HG03066 (cell line): ENCODE measurements around the gene PRKD1.
"Not testable (repeated sequence)": the region's sequence is repeated elsewhere in the genome, so short reads cannot be mapped to it uniquely, and the experiment has no call there.

Experiments
- ATAC-seq: cut with Tn5 transposase; IDR thresholded peaks from one replicate; pipeline ENCODE4 v1.9.1; 2021; ENCODE audit warnings: low read depth; ENCODE audit not compliant: unreplicated experiment

Gene PRKD1

GRCh38 chr14:29840369-29840892 is 87.2 kb downstream of the PRKD1 start:
- not testable (repeated sequence) for ATAC-seq

GRCh38 chr14:29839691-29840090 is 88.0 kb downstream of the PRKD1 start:
- ATAC-seq: not testable (repeated sequence)

- no peak for ATAC-seq
Observed at GRCh38 chr14:29838752-29839151, 88.9 kb downstream of the PRKD1 start.

- no peak for ATAC-seq
Observed at GRCh38 chr14:29836395-29836794, 91.3 kb downstream of the PRKD1 start.

- ATAC-seq: no peak
Observed at GRCh38 chr14:29832042-29832441, 95.6 kb downstream of the PRKD1 start.

GRCh38 chr14:29829851-29830250 is 97.8 kb downstream of the PRKD1 start:
- ATAC-seq: no peak

GRCh38 chr14:29823816-29824215 is 103.8 kb downstream of the PRKD1 start:
- ATAC-seq: no peak

GRCh38 chr14:29822430-29822709 is 105.3 kb downstream of the PRKD1 start:
- no peak for ATAC-seq

GRCh38 chr14:29821661-29822429 is 105.8 kb downstream of the PRKD1 start:
- no peak for ATAC-seq

GRCh38 chr14:29821242-29821641 is 106.4 kb downstream of the PRKD1 start:
- no peak for ATAC-seq

- no peak for ATAC-seq
Observed at GRCh38 chr14:29820785-29821184, 106.9 kb downstream of the PRKD1 start.

GRCh38 chr14:29817767-29818405 is 109.8 kb downstream of the PRKD1 start:
- no peak for ATAC-seq

GRCh38 chr14:29815016-29815674 is 112.5 kb downstream of the PRKD1 start:
- no peak for ATAC-seq

- no peak for ATAC-seq
Observed at GRCh38 chr14:29814156-29815015, 113.3 kb downstream of the PRKD1 start.

GRCh38 chr14:29810682-29811081 is 117.0 kb downstream of the PRKD1 start:
- no peak for ATAC-seq

- ATAC-seq: no peak
Observed at GRCh38 chr14:29810064-29810463, 117.6 kb downstream of the PRKD1 start.

- no peak for ATAC-seq
Observed at GRCh38 chr14:29806124-29806517, 121.5 kb downstream of the PRKD1 start.

- no peak for ATAC-seq
Observed at GRCh38 chr14:29805415-29806123, 122.1 kb downstream of the PRKD1 start.

- no peak for ATAC-seq
Observed at GRCh38 chr14:29804481-29805266, 123.0 kb downstream of the PRKD1 start.
